H9 (cell line): ENCODE measurements around the gene CRMP1. TPM values are rescaled to one million over a fixed set of nuclear protein-coding genes. Genes with fewer than 3 reads are reported as not detected.

Source experiments
- DNase-seq: peaks from one replicate; pipeline ENCODE4 v3.0.0-alpha.2; 2017
- H2AFZ ChIP-seq: one replicate; pipeline ENCODE4 v1.6.1; 2013; ENCODE audit warnings: mild to moderate bottlenecking, low read length, control low read depth, moderate library complexity
- H2AK5ac ChIP-seq: 2 replicates; pipeline ENCODE4 v1.6.1; 2013; ENCODE audit warnings: low read length, control low read depth, mixed read lengths; ENCODE audit not compliant: insufficient read length
- H2BK120ac ChIP-seq: one replicate; pipeline ENCODE4 v1.6.1; 2013; ENCODE audit warnings: low read depth, mild to moderate bottlenecking, low read length, control low read depth, inconsistent platforms; ENCODE audit not compliant: poor library complexity, severe bottlenecking
- H2BK12ac ChIP-seq: 2 replicates; pipeline ENCODE4 v1.6.1; 2013; ENCODE audit warnings: low read length, control low read depth, mixed read lengths, low read depth; ENCODE audit not compliant: insufficient read length
- H2BK15ac ChIP-seq: 2 replicates; pipeline ENCODE4 v1.6.1; 2013; ENCODE audit warnings: low read depth, low read length, control low read depth
- H2BK20ac ChIP-seq: one replicate; pipeline ENCODE4 v1.6.1; 2013; ENCODE audit warnings: low read depth, mild to moderate bottlenecking, low read length, control low read depth, inconsistent platforms; ENCODE audit not compliant: poor library complexity, severe bottlenecking
- H2BK5ac ChIP-seq: 2 replicates; pipeline ENCODE4 v1.6.1; 2013; ENCODE audit warnings: low read length, control low read depth, mixed read lengths; ENCODE audit not compliant: insufficient read length
- H3K14ac ChIP-seq: 2 replicates; pipeline ENCODE4 v1.6.1; 2013; ENCODE audit warnings: low read length, control low read depth; ENCODE audit not compliant: insufficient read depth
- H3K18ac ChIP-seq: 2 replicates; pipeline ENCODE4 v1.6.1; 2013; ENCODE audit warnings: low read depth, mild to moderate bottlenecking, mixed read lengths, low read length, control low read depth; ENCODE audit not compliant: insufficient read length
- H3K23ac ChIP-seq: 2 replicates; pipeline ENCODE4 v1.6.1; 2013; ENCODE audit warnings: low read length, control low read depth, mixed read lengths, low read depth; ENCODE audit not compliant: insufficient read length
- H3K23me2 ChIP-seq: 2 replicates; pipeline ENCODE4 v1.6.1; 2013; ENCODE audit warnings: low read depth, mild to moderate bottlenecking, mixed read lengths, low read length, control low read depth; ENCODE audit not compliant: insufficient read length, poor library complexity, severe bottlenecking
- H3K27ac ChIP-seq: 2 replicates; pipeline ENCODE4 v1.5.1; 2013; ENCODE audit warnings: low read length, control low read depth, mixed read lengths, low read depth; ENCODE audit not compliant: insufficient read length
- H3K27me3 ChIP-seq: 2 replicates; pipeline ENCODE4 v1.6.1; 2013; ENCODE audit warnings: low read length, control low read depth, inconsistent platforms; ENCODE audit not compliant: insufficient read depth
- H3K4ac ChIP-seq: 2 replicates; pipeline ENCODE4 v1.6.1; 2013; ENCODE audit warnings: low read depth, mild to moderate bottlenecking, control low read depth, inconsistent platforms, low read length, moderate library complexity
- H3K4me1 ChIP-seq: 2 replicates; pipeline ENCODE4 v1.6.1; 2013; ENCODE audit warnings: low read length, control low read depth, inconsistent platforms; ENCODE audit not compliant: insufficient read depth
- H3K4me2 ChIP-seq: 2 replicates; pipeline ENCODE4 v1.6.1; 2013; ENCODE audit warnings: low read length, control low read depth, mixed read lengths; ENCODE audit not compliant: insufficient read length, insufficient read depth
- H3K56ac ChIP-seq: 2 replicates; pipeline ENCODE4 v1.6.1; 2013; ENCODE audit warnings: low read depth, mild to moderate bottlenecking, mixed read lengths, low read length, control low read depth; ENCODE audit not compliant: insufficient read length
- H3K79me1 ChIP-seq: 2 replicates; pipeline ENCODE4 v1.6.1; 2013; ENCODE audit warnings: low read depth, mild to moderate bottlenecking, moderate library complexity, low read length, control low read depth, inconsistent platforms; ENCODE audit not compliant: insufficient read depth, poor library complexity, severe bottlenecking
- H3K79me2 ChIP-seq: 2 replicates; pipeline ENCODE4 v1.6.1; 2013; ENCODE audit warnings: low read length, control low read depth, inconsistent platforms; ENCODE audit not compliant: insufficient read depth
- H3K9ac ChIP-seq: 2 replicates; pipeline ENCODE4 v1.6.1; 2013; ENCODE audit warnings: low read length, control low read depth, mixed read lengths; ENCODE audit not compliant: insufficient read length; ENCODE audit errors: extremely low read depth
- H3K9me3 ChIP-seq: one replicate; pipeline ENCODE4 v1.6.1; 2013; ENCODE audit warnings: low read depth, low read length, inconsistent platforms; ENCODE audit not compliant: control insufficient read depth
- H3T11ph ChIP-seq: one replicate; pipeline ENCODE4 v1.6.1; 2013; ENCODE audit warnings: mild to moderate bottlenecking, low read length, control low read depth, inconsistent platforms
- H4K20me1 ChIP-seq: one replicate; pipeline ENCODE4 v1.6.1; 2013; ENCODE audit not compliant: control insufficient read depth, insufficient read length, insufficient read depth
- H4K5ac ChIP-seq: 2 replicates; pipeline ENCODE4 v1.6.1; 2013; ENCODE audit warnings: low read depth, mild to moderate bottlenecking, mixed read lengths, low read length, control low read depth; ENCODE audit not compliant: insufficient read length
- H4K8ac ChIP-seq: replicated peaks from 2 replicates; pipeline ENCODE4 v1.6.1; 2013; ENCODE audit warnings: low read length, control low read depth, mixed read lengths, low read depth; ENCODE audit not compliant: insufficient read length
- H4K91ac ChIP-seq: 2 replicates; pipeline ENCODE4 v1.6.1; 2013; ENCODE audit warnings: low read depth, mild to moderate bottlenecking, moderate library complexity, mixed read lengths, low read length, control low read depth; ENCODE audit not compliant: insufficient read length
- H3K27ac Mint-ChIP-seq, 3 experiments: 2 replicates in 2 of 3; 3 replicates in 1 of 3; pipeline ENCODE4 v1.8.0; 2020 to 2021; ENCODE audit warnings: mixed read lengths in 3 of 3, mild to moderate bottlenecking in 1 of 3, moderate library complexity in 1 of 3
- H3K27me3 Mint-ChIP-seq: 2 replicates; pipeline ENCODE4 v1.8.0; 2021; ENCODE audit warnings: low read depth, mild to moderate bottlenecking, moderate library complexity, mixed read lengths
- H3K36me3 Mint-ChIP-seq, 3 experiments: 2 replicates in 2 of 3; 3 replicates in 1 of 3; pipeline ENCODE4 v1.8.0; 2020 to 2021; ENCODE audit warnings: low read depth in 3 of 3, mixed read lengths in 3 of 3; ENCODE audit not compliant: insufficient read depth in 1 of 3
- H3K4me1 Mint-ChIP-seq, 2 experiments: 2 replicates each; pipeline ENCODE4 v1.8.0; 2020; ENCODE audit warnings: mixed read lengths in 2 of 2
- H3K4me3 Mint-ChIP-seq, 2 experiments: 2 replicates in 1 of 2; 3 replicates in 1 of 2; pipeline ENCODE4 v1.8.0; 2020 to 2021; ENCODE audit warnings: mild to moderate bottlenecking in 2 of 2, mixed read lengths in 2 of 2, moderate library complexity in 1 of 2
- H3K9me3 Mint-ChIP-seq, 2 experiments: 2 replicates in 1 of 2; 3 replicates in 1 of 2; pipeline ENCODE4 v1.8.0; 2020; ENCODE audit warnings: mild to moderate bottlenecking in 2 of 2, mixed read lengths in 2 of 2, moderate library complexity in 1 of 2
- CTCF ChIP-seq: fragments of 200-600 bp; sonication (generic); conservative IDR thresholded peaks from 3 replicates; pipeline ENCODE4 v1.8.0; 2021; ENCODE audit warnings: antibody characterized with exemption, mild to moderate bottlenecking
- WGBS: extraction: QIAGEN DNeasy Blood & Tissue Kit; methylation state at CpG from one replicate; pipeline ENCODE4 v1.1.7; 2013; ENCODE audit warnings: missing lambda C conversion rate, low lambda C conversion rate, mixed read lengths; ENCODE audit not compliant: insufficient read length; ENCODE audit errors: extremely low coverage; 5-methylcytosine and 5-hydroxymethylcytosine counted together
- total RNA-seq: library from RNA; stranded (reverse); gene quantifications from 2 replicates; pipeline ENCODE4 v1.2.1, GENCODE V29; 2021

CRMP1 gene
- total RNA-seq, 1 experiment from 2014 or later = 71.6 TPM

GRCh38 chr4:5790546-5790857 lies 102.4 kb downstream of the CRMP1 start:
- Histone ChIP-seq H3K9me3 (no peaks in the 10 kb centered on the region), H3K23ac (no peak overlapping the region), H3K27me3 (no peaks in the 10 kb centered on the region), H3K56ac (no peak overlapping the region), H3K4me2 (no peak overlapping the region), H3K79me1 (no peaks in the 10 kb centered on the region), H4K20me1 (no peaks in the 10 kb centered on the region), H3K79me2 (no peaks in the 10 kb centered on the region), H4K8ac (no peak overlapping the region), H2BK20ac (no peak overlapping the region), H2BK12ac (no peak overlapping the region), H3K14ac (no peak overlapping the region), H3K4me1 (no peaks in the 10 kb centered on the region), H3K4ac (no peak overlapping the region), H3K23me2 (no peaks in the 10 kb centered on the region), H2BK5ac (no peak overlapping the region), H2BK15ac (no peak overlapping the region), H3T11ph (no peak overlapping the region), H2BK120ac (no peak overlapping the region), H4K5ac (no peak overlapping the region), H2AFZ (no peak overlapping the region), H2AK5ac (no peak overlapping the region), H3K27ac (no peak overlapping the region), H3K18ac (no peak overlapping the region), H3K9ac (no peak overlapping the region), H4K91ac (no peak overlapping the region)
- peaks cover 2 to 5% of the 10 kb centered on the region in 2 experiments; a peak in 2 of 4 replicates for H3K4me1 Mint-ChIP-seq
- no peak for DNase-seq
- TF ChIP-seq CTCF = no peak
- peaks cover 0 to 3% of the 10 kb centered on the region in 2 experiments; a peak in 1 of 5 replicates for H3K9me3 Mint-ChIP-seq
- H3K27me3 Mint-ChIP-seq = no peaks in the 10 kb centered on the region
- H3K36me3 Mint-ChIP-seq = peaks cover 24 to 32% (median 24%) of the 10 kb centered on the region in 3 experiments; a peak in 6 of 7 replicates
- H3K27ac Mint-ChIP-seq = no peak overlapping the region
- no CpG with 5 or more reads among the region's 1 CpG for whole genome bisulfite sequencing
- H3K4me3 Mint-ChIP-seq = no peak overlapping the region
